Hypothalamus (tissue), 51 donors: ENCODE data around the gene CCL20.

Experiments used
- DNase-seq, 51 donors: peaks; one replicate each; lab custom pipeline; 2025; lab: John Stamatoyannopoulos, UW

CCL20 gene

DNA sequence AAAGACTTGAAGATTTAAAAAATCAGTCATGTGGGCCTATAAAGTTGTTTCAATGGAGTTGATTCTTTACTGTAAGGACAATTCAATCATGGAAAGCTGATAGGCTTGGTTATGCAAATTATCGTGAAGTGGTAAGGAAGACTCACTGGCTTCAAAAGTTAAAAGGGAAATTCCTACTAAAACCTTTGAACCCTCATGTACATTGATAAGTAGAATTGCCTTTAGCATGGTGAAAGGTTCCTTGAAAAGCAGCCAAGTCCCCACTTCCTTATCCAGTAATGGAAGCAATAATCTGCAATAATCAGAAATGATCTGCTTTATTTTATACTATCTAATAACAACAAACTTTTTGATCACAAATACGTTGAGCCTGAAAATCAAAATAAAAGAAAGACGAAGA, 14.4 kb upstream of the CCL20 start:
- DNase-seq, result no peak

DNA sequence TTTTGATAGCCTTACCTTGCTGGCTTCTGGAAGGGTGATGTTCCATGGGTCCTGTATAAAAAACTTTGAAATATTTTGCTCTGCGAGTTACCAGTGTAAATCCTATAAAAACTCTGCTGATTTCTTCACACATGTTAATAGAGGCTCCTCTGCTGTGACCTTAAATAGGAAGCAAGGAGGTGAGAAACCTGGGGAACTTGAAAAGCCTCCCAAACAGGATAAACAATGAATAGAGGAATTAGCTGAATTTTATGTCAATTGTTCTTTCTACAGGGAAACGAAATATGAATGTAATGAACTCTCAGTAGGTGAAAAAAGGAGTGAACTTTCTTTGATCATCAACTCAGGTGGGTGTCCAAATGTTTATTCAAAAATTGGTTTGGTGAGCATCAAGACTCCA, 10.8 kb upstream of the CCL20 start:
- no peak for DNase-seq

DNA sequence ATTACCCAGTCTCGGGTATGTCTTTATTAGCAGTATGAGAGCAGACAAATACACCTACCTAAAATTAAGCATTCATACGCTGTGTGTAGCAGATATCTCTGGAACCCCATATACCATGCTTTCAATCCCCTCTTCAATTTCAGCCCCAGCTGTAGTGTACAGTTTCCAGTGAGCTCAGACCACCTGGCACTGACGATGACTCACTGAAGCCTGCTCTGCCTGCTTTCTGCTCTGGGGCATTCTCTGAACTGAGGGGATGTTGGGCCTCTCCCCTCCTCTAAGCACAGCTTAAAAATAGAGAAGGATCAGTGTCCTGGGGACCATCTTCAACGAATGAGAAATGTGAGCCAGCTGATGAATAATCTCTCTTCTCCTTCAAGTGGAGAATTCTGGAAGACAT, 8.7 kb upstream of the CCL20 start:
- DNase-seq, result peak in 1 of 51 donors; percentile 7

DNA sequence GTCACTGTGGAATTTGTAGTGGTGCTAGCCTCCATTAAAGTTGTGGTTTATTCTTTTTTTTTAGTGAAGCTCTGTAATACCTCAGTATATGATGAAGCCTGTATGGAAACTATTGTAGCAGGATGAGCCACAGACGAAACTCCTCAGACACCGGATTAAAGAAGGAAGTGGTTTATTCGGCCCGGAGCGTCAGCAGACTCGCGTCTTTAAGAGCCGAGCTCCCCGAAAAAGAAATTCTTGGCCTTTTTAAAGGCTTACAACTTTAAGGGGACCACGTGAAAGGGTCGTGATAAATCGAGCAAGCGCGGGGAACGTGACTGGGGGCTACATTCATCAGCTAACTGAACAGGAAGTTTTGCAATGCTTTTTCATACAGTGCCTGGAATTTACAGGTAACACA, 8.1 kb upstream of the CCL20 start:
- peak in 10 of 51 donors; percentile 7 to 29 (median 14) for DNase-seq

DNA sequence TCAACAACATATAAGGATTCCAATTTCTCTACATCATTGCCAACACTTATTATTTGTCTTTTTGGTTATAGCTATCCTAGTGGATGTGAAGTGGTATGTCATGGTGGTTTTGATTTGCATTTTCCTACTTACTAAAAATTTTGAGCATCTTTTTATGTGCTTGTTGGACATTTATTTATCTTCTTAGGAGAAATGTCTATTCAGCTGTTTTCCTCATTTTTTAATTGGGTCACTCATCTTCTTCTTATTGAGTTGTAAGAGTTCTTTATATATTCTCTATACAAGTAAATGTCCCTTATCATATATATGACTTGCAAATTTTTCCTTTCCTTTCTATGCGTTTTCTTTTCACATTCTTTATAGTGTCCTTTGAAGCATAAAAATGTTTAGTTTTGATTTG, 4.7 kb upstream of the CCL20 start:
- DNase-seq, result no peak

DNA sequence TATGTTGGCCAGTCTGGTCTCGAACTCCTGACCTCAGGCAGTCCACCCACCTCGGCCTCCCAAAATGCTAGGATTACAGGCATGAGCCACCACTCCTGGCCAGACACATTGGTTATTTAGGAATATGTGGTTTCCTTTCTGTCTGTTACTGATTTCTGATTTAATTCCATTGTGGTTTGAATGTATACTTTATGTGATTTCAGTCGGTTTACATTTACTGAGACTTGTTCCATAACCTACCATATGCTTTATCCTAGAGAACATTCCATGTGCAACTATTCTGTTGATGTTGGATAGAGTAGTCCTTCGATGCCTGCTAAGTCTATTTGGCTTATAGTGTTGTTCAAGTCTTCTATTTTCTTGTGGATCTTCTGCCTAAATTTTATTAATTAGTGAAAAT, 1.6 kb upstream of the CCL20 start:
- no peak for DNase-seq

DNA sequence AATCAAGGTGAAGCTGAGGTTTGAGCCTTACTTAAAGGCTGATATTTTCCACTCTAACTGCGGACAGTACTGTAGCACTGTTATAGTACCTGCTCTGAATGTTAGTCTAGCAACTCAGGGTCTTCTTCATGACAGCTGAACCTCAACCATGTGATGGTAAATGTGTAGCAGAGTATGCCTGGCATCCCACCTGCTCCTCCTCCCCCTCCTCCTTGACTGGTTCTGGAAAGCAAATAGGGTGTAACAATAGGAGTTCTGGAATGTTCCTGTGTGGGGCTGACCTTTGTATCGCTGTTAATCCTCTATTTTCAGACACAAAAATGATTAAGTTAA, 447 bp upstream of the CCL20 start:
- no peak for DNase-seq

DNA sequence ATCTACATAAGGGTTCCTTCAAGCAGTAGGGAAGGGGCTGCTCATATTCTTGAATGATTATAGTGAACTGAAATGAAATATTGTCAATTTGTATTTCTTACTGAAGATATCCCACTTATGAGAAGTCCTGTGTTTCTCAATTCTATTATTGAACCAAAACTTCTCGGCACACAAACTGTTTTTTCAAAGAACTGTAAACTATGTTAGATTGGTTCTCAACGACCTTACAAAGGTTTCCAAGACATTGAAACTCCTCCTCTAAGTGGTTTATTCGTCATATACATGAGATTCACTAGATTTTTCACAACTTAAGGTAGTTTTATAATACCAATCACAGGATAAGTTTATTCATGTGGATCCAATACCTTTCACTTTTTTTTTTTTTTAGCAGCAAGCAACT, 1.4 kb downstream of the CCL20 start:
- no peak for DNase-seq

DNA sequence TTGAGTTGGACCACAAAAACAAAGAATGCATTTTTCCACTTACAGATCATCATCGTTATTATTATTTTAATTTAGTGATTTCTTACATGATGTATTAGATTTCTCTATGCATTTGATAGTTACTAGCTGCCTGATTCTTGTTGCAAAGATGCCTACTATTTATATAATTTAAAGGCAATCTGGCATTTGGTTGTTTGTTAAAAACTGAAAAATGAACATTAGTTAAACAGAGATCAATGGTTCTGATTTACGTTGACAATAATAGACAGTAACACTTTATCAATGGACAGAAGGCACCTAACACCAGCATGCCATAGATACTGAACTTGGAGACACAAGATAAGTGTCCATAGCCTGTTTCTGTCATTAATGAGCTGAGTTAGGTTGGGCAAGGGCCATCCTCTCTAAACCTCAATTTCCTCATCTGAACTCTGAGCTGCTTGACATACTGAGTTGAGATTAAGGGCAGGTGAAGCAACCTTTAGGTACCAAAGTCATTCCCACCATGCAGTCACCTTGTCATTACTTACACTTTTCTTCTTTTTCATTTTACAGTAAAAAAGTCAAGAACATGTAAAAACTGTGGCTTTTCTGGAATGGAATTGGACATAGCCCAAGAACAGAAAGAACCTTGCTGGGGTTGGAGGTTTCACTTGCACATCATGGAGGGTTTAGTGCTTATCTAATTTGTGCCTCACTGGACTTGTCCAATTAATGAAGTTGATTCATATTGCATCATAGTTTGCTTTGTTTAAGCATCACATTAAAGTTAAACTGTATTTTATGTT, 3.1 kb downstream of the CCL20 start:
- no peak for DNase-seq

DNA sequence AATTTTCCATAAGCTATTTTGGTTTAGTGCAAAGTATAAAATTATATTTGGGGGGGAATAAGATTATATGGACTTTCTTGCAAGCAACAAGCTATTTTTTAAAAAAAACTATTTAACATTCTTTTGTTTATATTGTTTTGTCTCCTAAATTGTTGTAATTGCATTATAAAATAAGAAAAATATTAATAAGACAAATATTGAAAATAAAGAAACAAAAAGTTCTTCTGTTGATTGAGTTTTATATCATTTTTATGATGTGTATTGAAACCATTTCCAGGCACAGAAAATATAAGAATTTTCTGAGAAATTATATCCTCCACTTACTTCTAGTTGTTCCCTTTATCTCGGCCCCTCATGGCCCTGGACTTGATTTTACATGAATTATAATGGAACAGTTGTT, 3.7 kb downstream of the CCL20 start:
- DNase-seq, result no peak

DNA sequence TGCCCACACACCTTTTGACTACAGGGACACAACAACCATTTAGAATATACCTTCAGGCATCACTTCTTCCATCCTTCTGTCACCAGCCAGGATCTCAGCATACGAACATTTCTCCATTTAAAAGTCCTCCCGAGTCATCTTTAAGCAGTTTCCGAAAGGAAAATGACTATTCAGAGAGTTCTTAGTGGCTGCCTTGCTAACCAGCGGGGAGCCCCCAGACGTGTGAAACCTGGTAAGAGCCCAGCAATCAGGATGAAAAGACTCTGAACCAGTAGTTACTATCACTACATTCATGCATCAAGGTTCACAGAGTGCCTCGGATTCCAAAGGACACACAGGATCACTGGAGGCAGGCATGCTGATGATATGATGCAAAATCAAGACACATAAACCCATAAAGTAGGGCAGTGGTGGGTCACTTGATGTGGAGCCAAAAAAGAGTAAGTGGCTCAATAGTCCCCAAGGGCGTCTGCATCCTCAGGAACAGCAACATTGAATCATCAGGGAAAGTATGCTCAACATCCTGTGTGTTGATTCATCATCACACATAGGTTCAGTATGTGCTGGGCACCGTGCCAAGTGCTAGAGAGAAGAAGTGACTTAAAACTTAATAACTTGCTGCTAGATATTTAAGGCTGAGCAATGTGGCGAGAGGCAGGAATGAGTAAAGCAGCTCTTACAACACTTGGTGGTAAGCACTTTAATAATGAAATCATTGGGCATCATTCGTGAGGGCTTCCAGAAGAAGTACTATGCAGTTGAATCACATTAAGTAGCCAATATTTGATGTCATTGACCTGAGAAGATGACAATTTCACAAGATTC, 4.4 kb downstream of the CCL20 start:
- DNase-seq, result peak in 18 of 51 donors; percentile 2 to 76 (median 16)

DNA sequence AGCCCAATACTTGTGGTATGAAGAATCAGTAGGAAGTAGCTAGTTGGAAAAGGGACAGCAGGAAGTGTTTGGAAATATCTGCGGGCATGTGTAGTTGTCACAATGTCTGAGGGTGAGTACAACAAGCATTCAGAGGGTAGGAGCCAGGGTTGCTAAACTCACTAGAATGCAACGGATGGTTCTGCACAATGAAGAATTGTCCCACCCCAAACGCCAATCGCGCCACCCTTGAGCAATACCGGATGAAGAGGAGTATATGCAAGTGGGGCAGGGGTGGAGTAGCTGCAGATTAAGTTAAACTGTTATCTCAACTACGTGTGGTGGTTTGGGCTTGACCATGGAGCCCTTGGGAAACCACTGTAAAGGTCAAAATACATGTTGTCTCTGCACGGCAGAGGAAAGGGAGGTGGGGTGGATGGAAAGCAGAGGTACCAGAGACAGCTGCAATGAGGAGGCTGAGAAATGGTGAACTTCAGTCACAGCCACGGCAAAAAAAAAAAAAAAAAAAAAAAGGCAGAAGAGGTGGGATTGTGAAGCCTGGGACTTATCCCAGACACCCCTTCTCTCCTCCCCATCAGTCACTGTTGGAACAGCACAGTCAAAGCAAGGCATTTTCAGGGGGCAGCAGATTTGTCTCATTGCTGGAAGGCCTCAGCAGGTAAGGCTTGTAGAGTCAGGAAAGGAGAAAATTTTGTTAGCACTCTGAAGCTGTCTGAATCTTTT, 5.2 kb downstream of the CCL20 start:
- DNase-seq, result peak in 10 of 51 donors; percentile 1 to 30 (median 9)

DNA sequence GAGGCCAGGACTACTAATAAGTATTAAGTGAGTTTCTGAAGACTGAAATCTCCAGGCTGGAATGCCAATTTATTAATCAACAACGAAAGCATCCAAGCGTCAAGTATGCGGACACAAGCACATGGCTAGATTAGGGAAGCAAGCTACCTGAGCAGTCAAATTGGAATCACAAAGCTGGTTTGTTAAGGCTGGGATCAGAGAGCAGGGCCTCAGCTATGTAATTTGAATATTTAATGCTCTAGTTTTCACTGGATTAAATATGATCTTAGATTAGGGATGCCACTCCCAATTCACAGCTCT, 5.7 kb downstream of the CCL20 start:
- DNase-seq, result no peak

DNA sequence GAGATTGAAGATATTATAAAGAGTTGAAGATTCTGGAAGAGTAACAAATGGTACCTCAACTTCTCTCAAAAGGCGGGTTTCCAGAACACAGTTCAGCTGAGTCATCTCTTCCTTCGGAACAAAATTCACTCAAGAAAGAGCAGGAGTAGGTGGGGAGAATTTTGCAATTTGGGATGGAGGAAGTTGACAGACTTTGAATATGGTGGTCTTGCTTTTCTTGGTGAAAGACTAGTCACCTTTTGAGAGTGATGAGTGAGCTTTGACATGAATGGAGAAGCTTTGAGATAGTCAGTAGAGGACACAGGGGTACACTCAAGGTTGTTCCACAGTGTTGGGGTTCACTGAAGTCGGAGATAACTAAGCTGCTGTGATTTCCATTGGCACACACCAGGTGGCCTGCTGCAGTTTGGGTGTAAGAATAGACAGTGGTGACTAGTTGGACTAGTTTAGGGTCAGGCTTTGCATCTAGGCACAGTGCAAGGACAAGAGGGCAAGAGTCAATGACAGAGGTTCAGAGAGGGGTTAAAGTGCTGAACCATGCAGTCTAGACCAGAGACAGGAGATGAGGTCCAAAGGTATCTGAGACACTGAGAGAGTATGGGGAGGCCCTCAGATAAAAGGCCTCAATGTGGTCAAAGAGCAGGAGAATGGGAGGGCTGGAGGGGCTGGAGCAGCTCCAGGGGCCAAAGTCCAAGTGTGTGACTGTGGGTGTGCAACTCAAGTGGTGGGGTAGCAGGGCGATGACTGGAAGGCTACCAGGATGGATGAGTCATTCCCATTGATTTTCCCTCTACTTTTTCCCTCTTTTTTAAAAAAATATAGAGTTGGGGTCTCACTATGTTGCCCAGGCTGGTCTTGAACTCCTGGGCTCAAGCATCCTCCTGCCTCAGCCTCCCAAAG, 7.7 kb downstream of the CCL20 start:
- DNase-seq, result no peak

DNA sequence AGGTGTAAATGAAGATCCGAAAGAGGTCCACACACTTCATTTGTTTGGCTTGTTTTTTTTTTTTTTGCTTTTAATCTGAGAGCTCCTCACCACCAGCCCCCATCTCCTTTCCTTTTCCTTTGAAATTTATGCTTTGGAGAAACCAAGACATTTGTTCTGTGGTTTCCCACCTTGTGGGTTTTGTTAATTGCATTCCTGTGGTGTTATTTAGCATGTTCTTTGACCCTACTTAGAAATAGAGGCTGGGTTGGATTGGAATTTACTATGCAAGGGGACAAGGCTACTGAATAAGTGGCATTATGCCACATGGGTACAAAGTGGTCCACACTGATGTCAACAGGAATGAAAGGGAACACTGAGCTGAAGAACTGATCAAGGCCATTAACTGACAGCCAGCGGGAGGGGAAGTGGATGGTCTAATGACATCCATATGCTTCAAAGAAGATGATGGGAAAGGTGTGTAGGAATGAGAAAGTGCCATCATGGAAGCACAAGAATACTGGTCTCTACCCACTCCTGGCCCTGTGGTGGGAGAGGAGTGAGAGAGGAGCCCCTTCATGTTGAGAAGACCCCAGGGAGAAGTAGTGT, 8.9 kb downstream of the CCL20 start:
- DNase-seq, result no peak

DNA sequence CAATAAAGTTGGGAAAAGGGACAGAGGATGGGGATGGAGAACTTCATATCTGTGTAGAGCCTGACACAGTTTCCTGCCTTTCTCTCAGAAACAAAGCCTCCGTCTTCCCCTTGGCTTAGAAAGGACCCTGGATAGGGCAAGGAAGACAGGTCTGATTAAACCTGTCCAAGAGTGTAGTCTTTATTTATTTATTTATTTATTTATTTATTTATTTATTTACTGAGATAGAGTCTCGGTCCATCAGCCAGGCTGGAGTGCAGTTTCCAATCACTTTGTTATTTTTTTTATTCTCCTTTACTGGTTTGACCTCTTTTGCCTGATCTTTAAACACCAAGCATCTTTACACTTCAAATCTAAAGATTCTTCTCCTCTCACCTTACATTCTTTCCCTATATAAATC, 10.3 kb downstream of the CCL20 start:
- DNase-seq, result no peak

DNA sequence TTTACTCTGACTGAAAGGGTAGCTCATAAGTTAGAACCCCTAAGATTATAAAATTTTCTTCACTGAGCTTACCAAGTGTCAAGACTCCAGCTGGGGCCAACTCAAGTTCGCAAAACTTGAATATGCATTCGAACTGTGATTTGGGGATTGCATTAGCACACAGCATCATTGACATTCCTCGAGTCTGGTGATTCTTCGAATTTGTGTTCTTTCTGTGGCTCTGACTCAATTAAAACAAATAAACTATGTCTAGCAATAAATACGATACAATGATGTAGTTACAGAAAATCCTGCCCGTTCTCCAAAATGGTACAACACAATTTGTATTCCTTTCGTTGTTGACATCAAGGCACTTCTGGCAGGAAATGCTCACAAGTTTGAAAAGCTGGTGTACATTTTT, 11.1 kb downstream of the CCL20 start:
- no peak for DNase-seq

DNA sequence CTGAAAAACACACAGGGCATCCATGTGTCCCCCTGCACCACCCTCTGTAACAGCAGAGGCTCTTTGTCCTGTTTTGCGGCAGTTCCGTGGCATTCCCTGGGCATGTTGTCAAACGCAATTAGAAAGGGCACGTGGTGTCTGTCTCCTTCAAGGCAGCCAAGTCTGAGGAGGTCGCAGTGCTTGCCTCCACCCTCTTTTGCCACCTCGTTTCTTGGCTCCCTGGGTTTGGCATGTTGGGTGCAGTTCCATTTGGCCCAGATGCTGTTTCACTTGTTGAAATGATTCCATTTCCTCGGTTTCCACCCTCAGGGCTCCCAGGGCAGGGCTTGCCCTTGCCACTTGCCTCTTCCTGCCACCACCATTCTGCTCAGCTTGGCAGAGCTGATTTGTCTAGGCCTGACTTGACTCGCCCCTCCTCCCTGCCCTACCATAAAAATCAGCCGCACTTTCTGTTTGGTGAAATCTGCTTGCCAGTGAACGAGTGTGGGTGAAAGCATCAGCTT, 12.4 kb downstream of the CCL20 start:
- peak in 23 of 51 donors; percentile 2 to 60 (median 18) for DNase-seq

DNA sequence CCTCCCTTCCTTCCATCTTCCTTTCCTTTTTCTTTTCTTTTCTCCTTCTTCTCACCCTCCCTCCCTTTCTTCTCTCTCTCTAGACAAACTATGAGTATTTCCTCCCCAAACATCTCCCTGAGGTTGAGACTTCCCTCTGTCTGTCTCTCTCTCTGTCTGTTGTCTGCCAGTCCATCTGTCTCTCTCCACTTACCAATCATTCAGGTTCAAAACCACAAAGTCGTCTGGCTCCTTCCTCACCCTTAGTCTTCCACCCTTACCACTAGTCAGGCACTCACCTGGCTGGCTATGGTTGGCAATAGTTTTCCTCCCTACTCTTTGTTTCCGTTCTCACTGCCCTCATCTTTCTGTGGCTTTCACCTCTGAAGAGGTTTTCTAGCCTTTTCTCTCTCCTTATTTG, 12.9 kb downstream of the CCL20 start:
- DNase-seq, result no peak

DNA sequence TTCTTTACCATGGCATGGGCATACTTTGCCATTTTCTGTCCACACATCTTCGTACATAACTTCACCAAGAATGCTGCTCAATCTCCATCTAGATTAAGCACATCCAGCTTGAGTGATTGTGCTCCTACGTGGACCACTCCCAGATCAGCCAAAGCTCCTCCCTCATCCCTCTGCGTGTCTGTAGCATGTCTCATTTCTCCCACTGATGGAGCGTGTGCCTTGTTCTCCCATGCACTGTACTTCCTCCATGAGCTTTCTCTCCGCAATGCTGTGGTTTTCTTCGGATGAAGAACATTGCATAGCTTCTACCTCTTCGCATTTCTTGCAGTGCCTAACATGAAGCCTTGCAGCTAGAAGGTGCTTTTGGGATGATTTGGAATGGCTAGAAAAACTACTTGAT, 13.5 kb downstream of the CCL20 start:
- DNase-seq, result no peak
